Panc1 (cell line): ENCODE results near the gene QSER1.

ENCODE experiments used
- POLR2AphosphoS5 ChIP-seq: IDR thresholded peaks from 2 replicates; pipeline ENCODE4 v1.6.1; 2012; ENCODE audit warnings: mild to moderate bottlenecking, low read depth, low read length, moderate library complexity
- TCF7L2 ChIP-seq: IDR thresholded peaks from 2 replicates; pipeline ENCODE4 v1.6.1; 2011; ENCODE audit warnings: mild to moderate bottlenecking, low read depth, low read length, inconsistent platforms
- TF ChIP-seq, protein P1 (sequence below): fragments of 450-650 bp; IDR thresholded peaks from 2 replicates; pipeline ENCODE4 v1.5.1; 2017; ENCODE audit warnings: mild to moderate bottlenecking
- TF ChIP-seq, protein P2 (sequence below), 2 experiments: IDR thresholded peaks; 2 replicates each; pipeline ENCODE4 v1.6.1; 2011 to 2012; ENCODE audit warnings: low read depth in 2 of 2, control low read depth in 1 of 2, low read length in 1 of 2, mild to moderate bottlenecking in 1 of 2, moderate library complexity in 1 of 2; ENCODE audit not compliant: insufficient read depth in 1 of 2

DNA sequence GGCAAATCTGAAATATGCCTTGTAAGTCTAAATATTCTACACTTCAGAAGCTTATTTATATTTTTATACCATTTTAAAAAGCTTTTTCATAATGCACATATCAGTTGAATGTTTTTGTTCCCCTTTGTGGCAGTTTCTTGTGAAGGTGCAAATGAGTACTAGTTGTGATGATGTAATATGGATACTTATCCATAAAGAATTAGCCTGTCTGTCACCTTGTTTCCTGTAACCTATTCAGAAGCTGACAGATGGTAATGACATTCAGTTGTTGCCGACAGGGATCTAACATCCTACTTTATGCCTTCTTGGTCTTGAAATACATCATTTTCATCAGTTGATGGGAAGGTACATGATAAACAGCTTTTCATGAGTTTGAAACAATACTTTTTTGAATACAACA lies 2.9 kb downstream of the QSER1 start:
- TF ChIP-seq, protein P1, sequence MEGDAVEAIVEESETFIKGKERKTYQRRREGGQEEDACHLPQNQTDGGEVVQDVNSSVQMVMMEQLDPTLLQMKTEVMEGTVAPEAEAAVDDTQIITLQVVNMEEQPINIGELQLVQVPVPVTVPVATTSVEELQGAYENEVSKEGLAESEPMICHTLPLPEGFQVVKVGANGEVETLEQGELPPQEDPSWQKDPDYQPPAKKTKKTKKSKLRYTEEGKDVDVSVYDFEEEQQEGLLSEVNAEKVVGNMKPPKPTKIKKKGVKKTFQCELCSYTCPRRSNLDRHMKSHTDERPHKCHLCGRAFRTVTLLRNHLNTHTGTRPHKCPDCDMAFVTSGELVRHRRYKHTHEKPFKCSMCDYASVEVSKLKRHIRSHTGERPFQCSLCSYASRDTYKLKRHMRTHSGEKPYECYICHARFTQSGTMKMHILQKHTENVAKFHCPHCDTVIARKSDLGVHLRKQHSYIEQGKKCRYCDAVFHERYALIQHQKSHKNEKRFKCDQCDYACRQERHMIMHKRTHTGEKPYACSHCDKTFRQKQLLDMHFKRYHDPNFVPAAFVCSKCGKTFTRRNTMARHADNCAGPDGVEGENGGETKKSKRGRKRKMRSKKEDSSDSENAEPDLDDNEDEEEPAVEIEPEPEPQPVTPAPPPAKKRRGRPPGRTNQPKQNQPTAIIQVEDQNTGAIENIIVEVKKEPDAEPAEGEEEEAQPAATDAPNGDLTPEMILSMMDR = no peak
- no peak for TF ChIP-seq TCF7L2
- TF ChIP-seq, protein P2, sequence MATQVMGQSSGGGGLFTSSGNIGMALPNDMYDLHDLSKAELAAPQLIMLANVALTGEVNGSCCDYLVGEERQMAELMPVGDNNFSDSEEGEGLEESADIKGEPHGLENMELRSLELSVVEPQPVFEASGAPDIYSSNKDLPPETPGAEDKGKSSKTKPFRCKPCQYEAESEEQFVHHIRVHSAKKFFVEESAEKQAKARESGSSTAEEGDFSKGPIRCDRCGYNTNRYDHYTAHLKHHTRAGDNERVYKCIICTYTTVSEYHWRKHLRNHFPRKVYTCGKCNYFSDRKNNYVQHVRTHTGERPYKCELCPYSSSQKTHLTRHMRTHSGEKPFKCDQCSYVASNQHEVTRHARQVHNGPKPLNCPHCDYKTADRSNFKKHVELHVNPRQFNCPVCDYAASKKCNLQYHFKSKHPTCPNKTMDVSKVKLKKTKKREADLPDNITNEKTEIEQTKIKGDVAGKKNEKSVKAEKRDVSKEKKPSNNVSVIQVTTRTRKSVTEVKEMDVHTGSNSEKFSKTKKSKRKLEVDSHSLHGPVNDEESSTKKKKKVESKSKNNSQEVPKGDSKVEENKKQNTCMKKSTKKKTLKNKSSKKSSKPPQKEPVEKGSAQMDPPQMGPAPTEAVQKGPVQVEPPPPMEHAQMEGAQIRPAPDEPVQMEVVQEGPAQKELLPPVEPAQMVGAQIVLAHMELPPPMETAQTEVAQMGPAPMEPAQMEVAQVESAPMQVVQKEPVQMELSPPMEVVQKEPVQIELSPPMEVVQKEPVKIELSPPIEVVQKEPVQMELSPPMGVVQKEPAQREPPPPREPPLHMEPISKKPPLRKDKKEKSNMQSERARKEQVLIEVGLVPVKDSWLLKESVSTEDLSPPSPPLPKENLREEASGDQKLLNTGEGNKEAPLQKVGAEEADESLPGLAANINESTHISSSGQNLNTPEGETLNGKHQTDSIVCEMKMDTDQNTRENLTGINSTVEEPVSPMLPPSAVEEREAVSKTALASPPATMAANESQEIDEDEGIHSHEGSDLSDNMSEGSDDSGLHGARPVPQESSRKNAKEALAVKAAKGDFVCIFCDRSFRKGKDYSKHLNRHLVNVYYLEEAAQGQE (IDR thresholded peaks at IDR 0.05; ENCODE audit: insufficient read depth in 1 of 2, low read depth in 2 of 2, low read length in 1 of 2) = no peak
- no peak for TF ChIP-seq POLR2AphosphoS5
